PC-3 (cell line): ENCODE measurements around the gene SCMH1.

Source experiments
- CTCF ChIP-seq: fragments of 300-600 bp; sonication (generic); conservative IDR thresholded peaks from 2 replicates; pipeline ENCODE4 v1.5.1; 2017; ENCODE audit warnings: antibody characterized with exemption, low read depth, mild to moderate bottlenecking, low read length
- EZH2 ChIP-seq: fragments of 300-600 bp; sonication (generic); IDR thresholded peaks from one replicate; pipeline ENCODE4 v1.6.1; 2017; ENCODE audit warnings: antibody characterized with exemption, mild to moderate bottlenecking, low read length; ENCODE audit not compliant: unreplicated experiment

GRCh38 chr1:41260768-41261167 is 18.7 kb upstream of the SCMH1 start:
- TF ChIP-seq CTCF (no peak), EZH2 (no peak)
